ENCODE results near the gene TMCO2.

GRCh38 chr1:40257313-40257687 lies 9.6 kb downstream of the TMCO2 start:
- TF ChIP-seq CTCF (conservative IDR thresholded peaks at IDR 0.05 in 1 of 2, IDR thresholded peaks at IDR 0.05 in 1 of 2; ENCODE audit: extremely low read depth in 1 of 2, insufficient read depth in 1 of 2, low read depth in 1 of 2, low read length in 2 of 2) (no peak), EZH2 (IDR thresholded peaks at IDR 0.05; ENCODE audit: borderline replicate concordance, low read length) (no peak)

Measured in mammary epithelial cell (primary cell).